Measurements from ENCODE around the gene ZFP36L1. TPM values are rescaled to one million over a fixed set of nuclear protein-coding genes. Genes with fewer than 3 reads are reported as not detected.

ZFP36L1 gene
- total and polyA plus RNA-seq, 7 donors = 26.6 to 413 (median 217) TPM

DNA sequence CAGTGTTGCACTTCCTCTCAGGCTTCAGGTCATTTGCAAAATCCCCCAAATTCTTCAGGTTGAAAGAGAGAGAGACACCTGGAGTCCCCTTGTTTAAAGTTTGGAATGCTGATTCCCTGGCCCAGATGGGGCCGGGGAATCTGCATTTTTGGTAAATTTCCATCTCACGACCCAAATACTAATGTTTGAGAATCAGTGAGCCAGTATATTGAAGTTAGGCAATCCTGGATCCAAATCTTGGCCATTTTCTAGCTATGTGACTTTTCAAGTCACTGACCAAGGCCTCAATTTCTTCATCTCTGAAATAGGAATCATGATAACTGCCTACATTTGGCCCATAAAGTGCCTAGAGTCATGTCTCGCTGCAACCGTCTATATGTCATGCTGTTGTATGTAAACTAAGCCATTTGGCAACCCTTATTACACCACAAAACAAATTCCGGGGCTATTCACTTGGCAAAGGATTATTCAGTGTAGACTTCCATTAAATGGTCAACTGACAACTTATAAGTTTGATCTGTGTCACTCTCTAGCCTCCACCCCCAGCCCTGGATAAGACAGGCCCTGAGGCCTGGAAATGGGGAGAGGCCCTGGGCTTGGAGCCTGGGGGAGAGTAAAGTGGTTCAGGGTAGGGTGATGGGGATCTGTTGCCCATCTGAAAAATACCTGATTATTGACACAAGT, 3.7 kb upstream of the ZFP36L1 start:
- 54 to 55% methylated on average over 5 of the region's 5 CpGs for WGBS, 2 donors
- Histone ChIP-seq H3K9me3 (no peaks in the 10 kb centered on the region), H3K4me3 (peak overlapping the region; percentile 76 to 88 (median 80)), H3K4me1 (peaks cover 0 to 18% (median 9%) of the 10 kb centered on the region in 4 donors), H3K36me3 (peaks cover 0 to 7% (median 6%) of the 10 kb centered on the region in 4 donors), H3K27me3 (no peaks in the 10 kb centered on the region), H3K27ac (peak overlapping the region; percentile 98 to 100 (median 99))
- TF ChIP-seq CTCF (IDR thresholded peaks at IDR 0.05) (no peak), EP300 (IDR thresholded peaks at IDR 0.05) (no peak), POLR2AphosphoS5 (IDR thresholded peaks at IDR 0.05) (no peak), POLR2A (IDR thresholded peaks at IDR 0.05) (no peak)
- DNase-seq = no peak
- intact Hi-C loops (cut with DNase I) = loop anchor here (10.0 kb wide), 1 partner anchor 158 kb away; no protein-coding TSS in a partner anchor

GRCh38 chr14:68795597-68796417, 2.9 kb upstream of the ZFP36L1 start:
- Histone ChIP-seq H3K27ac (peak overlapping the region; percentile 98 to 100 (median 99)), H3K4me3 (peak overlapping the region; percentile 76 to 88 (median 80)), H3K9me3 (no peaks in the 10 kb centered on the region), H3K27me3 (no peaks in the 10 kb centered on the region), H3K4me1 (peaks cover 0 to 18% (median 9%) of the 10 kb centered on the region in 4 donors), H3K36me3 (peaks cover 0 to 15% (median 9%) of the 10 kb centered on the region in 4 donors)
- peak; percentile 95 for DNase-seq
- intact Hi-C loops (cut with DNase I) = loop anchor here (10.0 kb wide), 1 partner anchor 159 kb away; no protein-coding TSS in a partner anchor
- TF ChIP-seq CTCF (IDR thresholded peaks at IDR 0.05) (peak in 3 of 4 experiments; percentile 87 to 97 (median 95)), EP300 (IDR thresholded peaks at IDR 0.05) (peak; percentile 2 to 57 (median 48)), POLR2AphosphoS5 (IDR thresholded peaks at IDR 0.05) (peak; percentile 88 to 95 (median 94)), POLR2A (IDR thresholded peaks at IDR 0.05) (peak; percentile 84 to 90)
- WGBS, 2 donors = 1% methylated on average over 70 of the region's 70 CpGs

DNA sequence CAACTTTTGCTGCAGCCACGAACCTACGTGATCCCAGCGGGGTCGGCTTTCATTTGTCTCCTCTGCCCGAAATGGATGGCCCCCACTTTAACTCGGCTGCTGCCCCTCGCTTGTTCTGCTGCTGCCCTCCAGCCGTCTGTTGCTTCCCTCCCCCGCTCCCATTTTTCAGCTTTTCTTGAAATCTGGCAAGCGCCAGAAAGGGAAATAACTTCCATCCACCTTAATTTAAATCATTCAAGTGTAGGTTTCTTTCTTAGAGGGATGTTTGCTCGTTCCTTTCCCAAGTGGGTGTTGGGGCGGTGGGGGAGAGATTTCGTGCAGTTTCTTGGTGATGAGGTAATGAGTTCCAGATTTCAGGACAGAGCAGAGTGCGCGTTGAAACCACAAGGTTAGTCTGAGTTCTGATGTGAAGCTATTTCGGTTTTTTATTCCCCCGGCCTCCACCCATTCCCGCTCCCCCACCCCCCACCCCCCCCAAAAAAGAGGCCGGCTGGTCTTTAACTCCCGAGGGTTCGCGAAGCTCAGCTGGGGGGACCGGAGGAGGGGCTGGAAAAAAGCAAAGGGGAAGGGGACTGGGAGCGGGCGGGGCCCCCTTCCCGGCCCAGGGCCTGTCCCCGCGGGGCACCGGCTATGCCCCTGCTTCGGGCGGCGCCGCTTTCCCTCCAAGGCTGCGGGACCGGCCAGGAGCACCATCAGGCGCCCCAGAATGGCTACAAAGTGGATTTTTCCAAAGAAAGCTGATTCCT, 2.2 kb upstream of the ZFP36L1 start:
- Histone ChIP-seq H3K27me3 (no peaks in the 10 kb centered on the region), H3K9me3 (no peaks in the 10 kb centered on the region), H3K27ac (peak overlapping the region; percentile 98 to 100 (median 99)), H3K36me3 (peaks cover 7 to 23% (median 16%) of the 10 kb centered on the region in 4 donors), H3K4me1 (peaks cover 0 to 18% (median 9%) of the 10 kb centered on the region in 4 donors), H3K4me3 (peak overlapping the region; percentile 76 to 88 (median 80))
- WGBS, 2 donors = 1% methylated on average over 36 of the region's 36 CpGs
- intact Hi-C loops (cut with DNase I) = loop anchor here (5.0 to 10.0 kb wide), 5 partner anchors 160 to 653 kb away; no protein-coding TSS in a partner anchor
- TF ChIP-seq POLR2AphosphoS5 (IDR thresholded peaks at IDR 0.05) (peak in 3 of 4 donors; percentile 49 to 68 (median 65)), CTCF (IDR thresholded peaks at IDR 0.05) (no peak), EP300 (IDR thresholded peaks at IDR 0.05) (peak in 1 of 4 donors; percentile 5)
- peak; percentile 80 for DNase-seq

DNA sequence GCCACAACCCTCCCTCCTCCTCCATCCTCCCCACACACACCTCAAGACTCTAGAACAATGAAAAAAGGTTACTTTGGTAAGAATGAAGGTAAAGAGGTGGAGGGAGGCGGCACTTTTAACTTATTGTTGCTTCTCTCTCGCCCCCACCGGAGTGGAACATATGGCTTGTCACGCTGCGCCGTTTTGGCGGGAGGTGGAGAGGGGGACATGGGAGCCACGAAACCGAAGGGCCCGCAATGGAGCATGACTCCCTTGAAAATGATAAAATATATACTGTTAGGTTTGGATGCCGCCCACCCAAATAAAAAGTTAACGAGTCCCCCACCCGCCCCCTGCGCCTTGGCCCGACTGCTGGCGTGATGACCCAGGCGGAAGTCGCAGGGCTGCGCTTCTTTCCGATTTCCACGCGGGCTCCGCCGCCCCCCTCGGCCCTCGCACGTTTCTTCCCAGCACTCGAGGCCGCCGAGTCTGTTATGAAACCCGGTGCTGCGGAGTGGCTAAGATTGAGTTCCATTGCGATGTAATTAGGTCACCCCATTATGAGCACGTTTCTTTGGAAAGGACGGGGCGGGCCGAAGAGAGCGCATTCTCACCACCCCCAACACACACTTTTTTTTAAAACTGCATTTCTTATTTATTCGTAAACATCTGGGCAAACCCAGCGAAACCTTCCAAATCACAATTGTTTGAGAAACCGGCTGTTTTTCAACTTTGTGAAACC, 1.4 kb upstream of the ZFP36L1 start:
- intact Hi-C loops (cut with DNase I) = loop anchor here (5.0 to 10.0 kb wide), 5 partner anchors 161 to 652 kb away; no protein-coding TSS in a partner anchor
- H3K27me3 ChIP-seq = no peaks in the 10 kb centered on the region
- H3K4me1 ChIP-seq = peaks cover 0 to 23% (median 10%) of the 10 kb centered on the region in 4 donors
- 0% methylated on average over 41 of the region's 41 CpGs for WGBS, 2 donors
- H3K27ac ChIP-seq = peak overlapping the region; percentile 98 to 100 (median 99)
- H3K36me3 ChIP-seq = peaks cover 14 to 30% (median 24%) of the 10 kb centered on the region in 4 donors
- peak overlapping the region; percentile 76 to 88 (median 80) for H3K4me3 ChIP-seq
- DNase-seq = peak; percentile 97
- TF ChIP-seq POLR2A (IDR thresholded peaks at IDR 0.05) (peak; percentile 84), CTCF (IDR thresholded peaks at IDR 0.05) (no peak), EP300 (IDR thresholded peaks at IDR 0.05) (peak in 3 of 4 donors; percentile 27 to 84 (median 61)), POLR2AphosphoS5 (IDR thresholded peaks at IDR 0.05) (peak; percentile 97 to 98 (median 97))
- H3K9me3 ChIP-seq = no peaks in the 10 kb centered on the region
